CD4-positive, alpha-beta T cell treated with Interleukin-1 beta for 1 hour (primary cell): ENCODE data around the gene CGRRF1.

Experiments used
- DNase-seq, 2 donors: peaks; one replicate each; pipeline ENCODE4 v3.0.0-alpha.2; 2020 to 2022

CGRRF1 gene

DNA sequence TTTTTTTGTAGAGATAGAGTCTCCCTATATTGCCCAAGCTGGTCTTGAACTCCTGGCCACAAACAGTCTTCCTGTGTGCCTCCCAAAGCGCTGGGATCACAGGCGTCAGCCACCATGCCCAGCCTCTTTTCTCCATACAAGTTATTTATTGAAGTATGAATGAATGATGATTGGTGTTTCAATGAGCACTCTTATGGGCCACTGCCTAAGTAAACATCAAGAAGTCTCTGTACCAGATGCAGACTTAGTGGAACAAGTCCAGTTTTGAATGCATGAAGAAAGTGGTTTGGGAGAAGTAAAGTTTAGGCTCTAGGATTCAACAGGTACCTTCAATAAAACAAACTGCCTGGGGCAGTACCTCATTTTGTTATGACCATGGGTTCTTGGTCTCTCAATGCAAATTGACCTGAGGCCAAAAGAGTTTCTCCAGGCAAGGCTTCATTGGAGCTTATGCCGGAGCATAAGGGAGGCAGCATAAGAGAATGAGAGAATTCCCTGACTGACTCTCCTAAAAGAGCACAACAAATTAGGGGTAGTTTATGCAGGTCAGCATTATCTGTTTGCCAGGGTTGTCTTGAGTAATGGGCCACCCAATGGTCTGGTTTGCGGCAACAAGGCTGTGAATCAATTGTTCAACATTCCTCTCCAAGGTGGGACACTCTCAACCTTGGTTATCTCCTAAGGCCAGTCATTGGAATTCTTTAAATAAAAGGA is 19.8 kb upstream of the CGRRF1 start:
- DNase-seq = no peak

- DNase-seq = no peak
Observed at GRCh38 chr14:54490445-54491175, 19.1 kb upstream of the CGRRF1 start.

- no peak for DNase-seq
Observed at GRCh38 chr14:54493293-54493692, 16.4 kb upstream of the CGRRF1 start.

- DNase-seq = no peak
Observed at GRCh38 chr14:54497224-54497623, 12.5 kb upstream of the CGRRF1 start.

DNA sequence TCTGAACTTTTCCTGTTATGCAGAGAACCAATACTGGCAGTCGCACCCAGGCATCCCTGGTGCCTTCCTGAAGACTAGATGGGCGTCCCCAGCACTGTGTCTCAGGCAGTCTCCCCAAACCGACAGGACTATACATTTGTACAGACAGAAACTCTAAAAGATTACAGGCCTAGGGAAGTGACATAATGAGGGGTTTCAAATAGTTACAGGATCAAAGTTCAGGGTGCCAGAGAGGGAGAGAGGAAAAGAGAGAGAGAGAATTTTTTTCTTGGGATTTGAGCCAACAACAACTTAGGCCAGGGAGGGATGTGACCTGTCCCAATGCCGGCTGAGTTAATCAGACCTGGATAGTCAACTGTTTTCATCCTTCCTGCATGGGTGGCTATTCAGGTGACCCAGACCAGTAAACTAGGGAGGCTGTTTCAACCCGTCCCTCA is 11.6 kb upstream of the CGRRF1 start:
- no peak for DNase-seq

GRCh38 chr14:54498579-54498978 is 11.1 kb upstream of the CGRRF1 start:
- DNase-seq = no peak

DNA sequence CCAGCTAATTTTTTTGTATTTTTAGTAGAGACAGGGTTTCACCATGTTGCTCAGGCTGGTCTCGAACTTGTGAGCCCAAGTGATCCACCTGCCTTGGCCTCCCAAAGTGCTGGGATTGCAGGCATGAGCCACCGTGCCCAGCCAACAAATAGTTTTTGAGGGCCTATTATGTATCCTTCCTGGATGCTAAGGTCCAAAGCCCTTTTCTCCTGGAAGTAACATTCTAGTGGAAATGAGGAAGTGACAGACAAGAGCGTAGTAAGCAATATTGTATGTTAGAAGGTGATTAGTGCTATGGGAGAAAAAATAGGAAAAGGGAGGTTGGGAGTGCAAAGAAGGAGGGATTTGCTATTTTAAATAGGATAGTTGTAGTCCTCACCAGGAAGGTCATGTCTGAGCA is 9.0 kb upstream of the CGRRF1 start:
- no peak for DNase-seq

DNA sequence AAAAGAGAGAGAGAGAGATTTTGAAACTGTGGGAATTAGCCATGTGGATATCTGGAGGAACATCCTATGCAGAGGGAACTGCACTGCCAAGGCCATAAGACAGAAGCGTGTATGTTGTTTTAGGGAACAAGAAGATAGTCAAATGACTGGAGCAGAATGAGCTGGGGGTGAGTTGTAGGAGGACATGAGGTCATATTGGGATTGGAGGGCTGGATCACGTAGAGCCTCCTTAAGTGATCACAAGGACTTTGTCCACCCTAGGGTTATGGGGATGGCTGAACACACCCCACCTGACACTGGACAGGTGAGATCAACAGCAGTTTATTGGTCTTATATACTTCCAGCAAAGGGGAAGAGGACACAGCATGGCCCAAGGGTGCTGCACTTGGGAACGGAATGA is 8.2 kb upstream of the CGRRF1 start:
- DNase-seq = no peak

DNA sequence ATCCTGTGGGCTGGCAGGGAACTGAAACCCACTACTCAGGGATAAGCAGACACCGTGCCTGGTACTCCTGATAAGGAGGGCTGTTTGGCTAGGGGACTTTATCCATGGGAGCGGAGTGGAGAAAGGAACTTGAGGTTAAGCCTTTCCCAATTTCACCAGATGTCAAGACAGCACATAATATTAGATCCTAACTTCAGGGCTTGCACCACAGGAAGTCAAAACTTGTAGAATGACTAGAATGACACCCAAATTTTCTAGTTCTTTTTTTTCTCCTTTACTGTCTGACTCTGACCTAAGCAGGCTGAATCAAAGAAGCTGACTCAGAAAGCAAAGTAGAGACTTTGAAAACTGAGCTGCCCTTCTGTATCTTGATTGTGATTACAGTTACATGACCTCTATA is 7.1 kb upstream of the CGRRF1 start:
- DNase-seq = no peak

DNA sequence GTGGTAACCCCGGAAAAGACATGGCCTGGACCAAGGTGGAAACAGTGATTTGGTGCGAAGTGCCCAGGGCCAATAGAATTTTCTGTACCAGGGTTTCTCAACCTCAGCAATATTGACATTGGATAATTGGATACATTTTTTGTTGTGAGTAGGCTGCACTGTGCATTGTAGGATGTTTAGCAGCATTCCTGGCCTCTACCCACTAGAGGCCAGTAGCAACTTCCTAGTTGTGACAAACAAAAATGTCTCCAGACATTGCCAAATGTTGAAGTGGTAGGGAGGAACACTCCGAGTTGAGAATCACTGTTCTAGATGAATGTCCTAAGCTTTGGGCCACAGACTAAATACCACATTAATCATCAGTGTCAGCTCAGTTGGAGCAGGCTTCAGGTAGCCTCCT is 6.2 kb upstream of the CGRRF1 start:
- no peak for DNase-seq

- DNase-seq = no peak
Observed at GRCh38 chr14:54512393-54512792, 2.7 kb downstream of the CGRRF1 start.

GRCh38 chr14:54515670-54516069 is 6.0 kb downstream of the CGRRF1 start:
- no peak for DNase-seq

DNA sequence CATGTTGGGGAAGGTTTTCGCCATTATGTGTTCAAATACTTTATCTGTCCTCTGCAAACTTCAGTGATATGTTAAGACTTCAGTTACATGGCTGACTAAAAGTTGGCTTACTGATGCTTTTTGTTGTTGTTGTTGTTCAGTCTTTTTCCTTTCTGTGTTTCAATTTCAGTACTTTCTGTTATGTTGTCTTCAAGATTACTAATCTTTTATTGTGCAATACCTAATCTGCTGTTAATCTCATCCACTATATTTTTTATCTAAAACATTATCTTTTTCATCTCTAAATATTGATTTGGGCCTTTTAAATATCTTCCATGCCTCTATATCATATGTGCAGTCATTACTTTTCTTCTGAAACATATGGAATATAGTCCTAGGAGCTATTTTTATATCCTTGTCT is 7.0 kb downstream of the CGRRF1 start:
- DNase-seq = no peak

GRCh38 chr14:54524410-54524809 is 14.7 kb downstream of the CGRRF1 start:
- no peak for DNase-seq

GRCh38 chr14:54528973-54529372 is 19.3 kb downstream of the CGRRF1 start:
- DNase-seq = no peak

DNA sequence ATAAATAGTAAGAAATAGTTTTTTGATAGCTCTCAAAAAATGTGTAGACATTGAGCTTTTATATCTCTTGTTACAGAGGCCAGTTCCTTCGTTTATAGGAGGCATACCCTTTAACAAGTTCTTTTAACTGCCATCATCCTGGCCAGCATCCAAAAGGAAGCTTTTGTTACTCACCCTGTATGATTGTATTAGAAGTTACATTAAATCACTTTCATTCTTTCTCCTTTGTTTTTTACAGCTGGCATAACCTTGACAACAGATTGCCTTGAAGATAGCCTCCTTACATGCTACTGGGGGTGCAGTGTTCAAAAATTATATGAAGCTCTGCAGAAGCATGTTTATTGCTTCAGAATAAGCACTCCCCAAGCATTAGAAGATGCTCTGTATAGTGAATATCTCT is 20.1 kb downstream of the CGRRF1 start:
- no peak for DNase-seq

- no peak for DNase-seq
Observed at GRCh38 chr14:54532111-54533012, 22.7 kb downstream of the CGRRF1 start.

- DNase-seq = no peak
Observed at GRCh38 chr14:54533100-54533499, 23.4 kb downstream of the CGRRF1 start.

DNA sequence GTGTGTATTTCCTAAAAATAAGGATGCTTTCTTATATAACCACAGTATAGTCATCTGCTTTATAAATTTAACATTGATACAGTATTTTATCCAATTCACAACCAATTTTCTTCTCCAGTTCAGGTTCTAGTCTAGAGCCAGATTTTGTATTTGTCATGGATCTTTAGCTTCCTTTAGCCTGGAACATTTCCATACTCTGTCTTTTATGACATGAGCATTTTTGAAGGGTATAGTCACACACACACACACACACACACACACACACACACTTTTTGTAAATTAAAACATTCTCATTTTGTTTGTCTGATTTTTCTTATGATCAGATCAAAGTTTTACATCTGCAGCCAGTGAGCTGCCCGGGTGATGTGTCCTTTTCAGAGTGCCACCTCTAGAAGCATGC is 25.4 kb downstream of the CGRRF1 start:
- DNase-seq = no peak

DNA sequence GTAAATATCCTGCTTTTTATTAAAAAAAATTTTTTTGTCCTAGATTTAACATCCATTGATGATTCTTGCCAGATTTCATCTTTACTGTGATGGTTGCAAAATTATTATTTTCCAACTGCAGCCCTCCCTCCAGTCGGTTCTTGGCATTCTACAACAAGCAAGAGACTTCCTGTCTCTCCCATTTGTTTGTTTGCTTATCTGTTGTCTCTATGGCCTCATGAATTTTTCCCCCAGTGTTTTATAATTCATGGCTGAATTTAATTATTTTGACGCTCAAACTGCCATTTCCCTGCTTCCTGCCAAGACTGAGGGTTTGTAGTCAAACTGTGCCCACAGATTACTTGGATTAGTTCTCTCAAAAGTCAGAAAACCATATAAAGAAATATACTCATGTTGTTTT is 25.9 kb downstream of the CGRRF1 start:
- no peak for DNase-seq

DNA sequence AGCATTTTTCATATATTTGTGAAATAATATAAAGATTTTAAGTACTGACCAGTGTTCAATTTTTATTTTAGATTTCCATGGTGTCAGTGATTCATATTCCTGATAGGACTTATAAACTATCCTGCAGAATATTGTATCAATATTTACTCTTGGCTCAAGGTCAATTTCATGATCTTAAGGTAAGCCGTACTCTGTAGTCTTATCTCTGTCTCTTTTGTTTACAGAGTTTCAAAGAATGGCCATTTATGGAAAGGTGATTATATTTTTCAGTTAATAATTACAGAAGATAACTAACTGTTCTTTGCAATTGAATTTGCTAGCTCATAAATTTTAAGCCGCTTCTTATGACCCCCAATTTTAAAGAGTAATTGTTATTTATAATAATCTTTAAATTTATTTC is 27.9 kb downstream of the CGRRF1 start:
- DNase-seq = no peak

DNA sequence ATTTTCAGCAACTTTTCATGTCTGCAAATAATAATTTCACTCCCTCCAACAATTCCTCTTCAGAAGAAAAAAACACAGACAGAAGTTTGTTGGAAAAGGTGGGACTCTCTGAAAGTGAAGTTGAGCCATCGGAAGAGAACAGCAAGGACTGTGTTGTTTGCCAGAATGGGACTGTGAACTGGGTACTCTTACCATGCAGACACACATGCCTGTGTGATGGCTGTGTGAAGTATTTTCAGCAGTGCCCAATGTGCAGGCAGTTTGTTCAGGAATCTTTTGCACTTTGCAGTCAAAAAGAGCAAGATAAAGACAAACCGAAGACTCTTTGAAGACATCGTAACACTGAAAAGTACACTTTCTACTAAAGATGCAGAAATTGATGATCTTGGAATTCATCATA is 28.3 kb downstream of the CGRRF1 start:
- no peak for DNase-seq

GRCh38 chr14:54547583-54547982 is 37.9 kb downstream of the CGRRF1 start:
- DNase-seq = no peak

- DNase-seq = no peak
Observed at GRCh38 chr14:54548491-54548890, 38.8 kb downstream of the CGRRF1 start.
